ENCODE data around the gene USP20. TPM values are rescaled to one million over a fixed set of nuclear protein-coding genes. Genes with fewer than 3 reads are reported as not detected.

USP20 gene
- total RNA-seq, 1 donor from 2014 or later: 35.9 TPM

DNA sequence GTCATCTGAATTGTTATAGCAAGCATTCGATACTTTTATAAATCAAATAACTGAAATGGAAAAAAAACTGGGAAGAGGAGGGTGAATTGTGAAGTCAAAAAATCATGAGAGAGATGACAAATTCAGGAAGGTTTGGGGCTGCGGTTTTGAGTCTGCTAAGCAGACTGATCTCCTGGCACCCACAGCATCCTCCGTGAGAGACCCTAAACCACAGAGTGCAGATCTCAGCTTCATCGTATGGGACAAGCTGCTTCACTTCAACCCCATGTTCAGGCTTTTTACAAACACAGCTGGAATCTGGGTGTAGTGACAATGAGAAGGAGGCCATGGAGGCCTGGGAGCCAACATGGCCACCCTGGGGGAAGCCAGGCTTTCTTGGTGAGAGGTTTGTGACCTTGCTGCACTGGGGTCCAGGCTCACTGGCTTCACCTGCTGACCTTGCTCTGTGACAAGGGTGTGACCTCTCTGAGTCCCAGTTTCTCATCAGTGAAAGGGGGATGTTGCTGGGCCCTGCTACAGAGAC, 19.4 kb downstream of the USP20 start:
- H3K36me3 Mint-ChIP-seq (ENCODE audit: low read depth): peaks cover 4% of the 10 kb centered on the region
- no peak overlapping the region for H3K4me3 Mint-ChIP-seq
- no peak for TF ChIP-seq CTCF (conservative IDR thresholded peaks at IDR 0.05)
- H3K9me3 Mint-ChIP-seq: no peaks in the 10 kb centered on the region
- no peak for DNase-seq (ENCODE audit: low read depth, low spot score)
- H3K27ac Mint-ChIP-seq (ENCODE audit: unreplicated experiment): no peak overlapping the region
- no peaks in the 10 kb centered on the region for H3K27me3 Mint-ChIP-seq (ENCODE audit: low read depth)
- no peaks in the 10 kb centered on the region for H3K4me1 Mint-ChIP-seq

GRCh38 chr9:129857207-129857606, 21.9 kb downstream of the USP20 start:
- Mint-ChIP-seq H3K36me3 (ENCODE audit: low read depth) (peaks cover 7% of the 10 kb centered on the region), H3K4me1 (no peaks in the 10 kb centered on the region), H3K27me3 (ENCODE audit: low read depth) (no peaks in the 10 kb centered on the region), H3K9me3 (no peaks in the 10 kb centered on the region), H3K27ac (ENCODE audit: unreplicated experiment) (no peak overlapping the region), H3K4me3 (no peak overlapping the region)
- no peak for DNase-seq (ENCODE audit: low read depth, low spot score)
- no peak for TF ChIP-seq CTCF (conservative IDR thresholded peaks at IDR 0.05)

DNA sequence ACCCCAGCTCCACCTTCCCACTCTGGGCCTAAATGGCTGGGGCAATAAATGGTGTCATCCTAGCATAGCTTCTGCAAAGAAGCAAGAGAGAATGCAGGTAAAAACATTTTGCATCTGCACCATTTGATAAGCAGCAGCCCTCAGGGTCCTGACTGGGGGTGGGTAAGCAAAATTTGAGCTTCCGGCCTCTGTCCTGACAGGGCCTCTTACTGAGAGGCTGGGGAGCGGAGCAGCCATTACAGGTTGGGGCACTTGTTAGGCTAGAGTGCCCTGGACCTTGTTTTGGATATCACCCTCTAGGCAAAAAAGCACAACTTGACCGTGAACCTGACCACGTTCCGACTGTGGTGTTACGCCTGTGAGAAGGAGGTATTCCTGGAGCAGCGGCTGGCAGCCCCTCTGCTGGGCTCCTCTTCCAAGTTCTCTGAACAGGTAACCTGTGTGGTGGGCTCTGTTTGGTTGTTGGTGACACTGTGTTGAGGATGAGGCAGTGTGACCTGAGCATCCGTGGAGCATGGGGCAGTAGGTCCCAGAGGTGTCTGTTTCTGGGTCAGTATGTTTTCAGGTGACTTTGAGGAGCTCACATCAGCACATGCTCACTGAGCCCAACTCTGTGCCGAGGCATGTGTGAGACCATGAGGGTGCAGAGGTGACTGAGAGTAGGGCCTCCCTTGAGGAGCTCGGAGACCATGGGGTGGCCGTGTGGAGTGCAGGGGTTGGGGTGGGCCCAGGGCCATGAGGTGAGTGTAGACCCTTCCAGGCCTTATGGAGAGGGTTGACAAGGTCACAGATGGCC, 23.1 kb downstream of the USP20 start:
- Mint-ChIP-seq H3K27me3 (ENCODE audit: low read depth) (no peaks in the 10 kb centered on the region), H3K36me3 (ENCODE audit: low read depth) (peaks cover 7% of the 10 kb centered on the region), H3K4me1 (no peaks in the 10 kb centered on the region), H3K27ac (ENCODE audit: unreplicated experiment) (no peak overlapping the region), H3K4me3 (no peak overlapping the region), H3K9me3 (no peaks in the 10 kb centered on the region)
- DNase-seq (ENCODE audit: low read depth, low spot score): no peak
- no peak for TF ChIP-seq CTCF (conservative IDR thresholded peaks at IDR 0.05)

DNA sequence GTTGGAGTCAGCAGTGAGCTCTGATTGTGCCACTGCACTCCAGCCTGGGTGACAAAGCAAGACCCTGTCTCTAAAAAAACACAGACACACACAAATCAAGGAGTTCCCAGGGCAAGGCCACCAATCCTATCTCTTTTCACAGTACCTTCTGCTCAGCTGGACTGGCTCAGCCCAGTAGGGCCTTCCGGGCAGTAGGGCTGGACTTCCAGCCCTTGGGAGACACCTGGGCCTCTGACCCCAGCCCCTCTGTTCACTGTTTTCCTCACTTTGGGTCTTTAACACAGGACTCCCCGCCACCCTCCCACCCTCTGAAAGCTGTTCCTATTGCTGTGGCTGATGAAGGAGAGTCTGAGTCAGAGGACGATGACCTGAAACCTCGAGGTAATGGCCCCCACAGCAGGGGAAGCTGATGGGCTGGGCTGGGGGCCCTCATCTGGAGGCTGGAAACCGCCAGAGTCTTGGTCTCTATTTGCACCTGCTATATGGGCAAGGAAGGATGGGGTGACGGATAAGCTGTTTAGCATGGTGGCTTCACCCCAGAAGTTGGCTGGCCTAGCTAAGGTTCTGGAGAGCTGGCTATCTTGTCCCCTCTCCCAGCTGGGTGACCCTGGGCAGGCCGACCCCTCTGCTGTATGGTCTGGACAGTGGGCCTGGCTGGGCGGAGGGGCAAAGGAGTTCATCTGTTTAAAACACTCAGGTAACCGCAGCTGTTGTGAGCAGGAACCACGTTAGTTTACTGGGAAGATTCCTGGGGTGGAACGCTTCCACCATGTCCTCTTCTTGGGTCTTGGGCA, 25.6 kb downstream of the USP20 start:
- no peaks in the 10 kb centered on the region for H3K9me3 Mint-ChIP-seq
- peak overlapping the region; percentile 88 for H3K27ac Mint-ChIP-seq (ENCODE audit: unreplicated experiment)
- no peaks in the 10 kb centered on the region for H3K27me3 Mint-ChIP-seq (ENCODE audit: low read depth)
- no peak for DNase-seq (ENCODE audit: low read depth, low spot score)
- no peak overlapping the region for H3K4me3 Mint-ChIP-seq
- TF ChIP-seq CTCF (conservative IDR thresholded peaks at IDR 0.05): no peak
- H3K36me3 Mint-ChIP-seq (ENCODE audit: low read depth): peaks cover 7% of the 10 kb centered on the region
- no peaks in the 10 kb centered on the region for H3K4me1 Mint-ChIP-seq

DNA sequence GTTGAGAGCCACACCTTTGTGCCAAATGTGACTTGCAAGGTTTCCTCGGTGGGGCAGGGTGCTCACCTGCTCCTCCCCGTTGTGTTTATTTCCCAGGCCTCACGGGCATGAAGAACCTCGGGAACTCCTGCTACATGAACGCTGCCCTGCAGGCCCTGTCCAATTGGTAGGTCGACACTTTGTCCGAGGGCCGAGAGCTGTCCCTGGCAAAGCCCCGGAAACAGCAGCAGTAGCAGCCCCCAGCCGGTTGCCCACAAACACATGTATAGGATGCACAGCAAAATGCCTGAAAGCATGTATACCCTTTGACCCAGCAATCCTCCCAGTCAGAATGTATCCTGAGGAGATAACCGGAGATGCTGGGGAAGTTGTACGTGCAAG, 26.2 kb downstream of the USP20 start:
- Mint-ChIP-seq H3K4me3 (no peak overlapping the region), H3K4me1 (no peaks in the 10 kb centered on the region), H3K27ac (ENCODE audit: unreplicated experiment) (no peak overlapping the region), H3K27me3 (ENCODE audit: low read depth) (no peaks in the 10 kb centered on the region), H3K36me3 (ENCODE audit: low read depth) (peaks cover 7% of the 10 kb centered on the region), H3K9me3 (no peaks in the 10 kb centered on the region)
- no peak for DNase-seq (ENCODE audit: low read depth, low spot score)
- TF ChIP-seq CTCF (conservative IDR thresholded peaks at IDR 0.05): no peak

All from neural crest cell (in vitro differentiated cells).